HCT116 (cell line): ENCODE data around the gene FAM168B.
"Not testable (repeated sequence)": the region's sequence is repeated elsewhere in the genome, so short reads cannot be mapped to it uniquely, and the experiment has no call there.

Experiments
- ATF3 ChIP-seq: IDR thresholded peaks from 2 replicates; pipeline ENCODE4 v1.6.1; 2012
- CTCF ChIP-seq, 3 experiments: fragments of 200-600 bp in 1 of 3; sonication (generic) in 1 of 3; IDR thresholded peaks in 2 of 3; conservative IDR thresholded peaks in 1 of 3; 2 replicates each; pipeline ENCODE4 v1.5.1; 2012 to 2017; ENCODE audit warnings: low read depth in 2 of 3, low read length in 2 of 3, antibody characterized with exemption in 1 of 3, borderline replicate concordance in 1 of 3, control low read depth in 1 of 3, mild to moderate bottlenecking in 1 of 3, mixed read lengths in 1 of 3, mixed run types in 1 of 3, moderate library complexity in 1 of 3; ENCODE audit not compliant: insufficient read depth in 1 of 3
- EZH2 ChIP-seq: fragments of 200-600 bp; sonication (generic); IDR thresholded peaks from 2 replicates; pipeline ENCODE4 v1.6.1; 2017; ENCODE audit warnings: antibody characterized with exemption, mixed run types
- EZH2phosphoT487 ChIP-seq: fragments of 200-600 bp; IDR thresholded peaks from 2 replicates; pipeline ENCODE4 v1.6.1; 2018; ENCODE audit warnings: antibody characterized with exemption, borderline replicate concordance
- POLR2A ChIP-seq: IDR thresholded peaks from 2 replicates; pipeline ENCODE4 v1.7.0; 2011; ENCODE audit warnings: borderline replicate concordance; ENCODE audit not compliant: insufficient read depth, insufficient read length; ENCODE audit errors: extremely low read depth
- POLR2AphosphoS5 ChIP-seq: IDR thresholded peaks from 2 replicates; pipeline ENCODE4 v1.6.1; 2011; ENCODE audit warnings: mild to moderate bottlenecking, low read depth, low read length, moderate library complexity
- RAD21 ChIP-seq: IDR thresholded peaks from 2 replicates; pipeline ENCODE4 v1.6.1; 2012; ENCODE audit warnings: low read depth, mild to moderate bottlenecking
- SIN3A ChIP-seq: IDR thresholded peaks from 2 replicates; pipeline ENCODE4 v1.6.1; 2012; ENCODE audit warnings: low read depth
- SP1 ChIP-seq: IDR thresholded peaks from 2 replicates; pipeline ENCODE4 v1.6.1; 2012; ENCODE audit warnings: low read depth
- YY1 ChIP-seq: IDR thresholded peaks from 2 replicates; pipeline ENCODE4 v1.6.1; 2011; ENCODE audit warnings: low read length, low read depth, moderate library complexity, mild to moderate bottlenecking; ENCODE audit not compliant: insufficient replicate concordance; ENCODE audit errors: extremely low read depth

GRCh38 chr2:131079931-131080330 is 13.3 kb downstream of the FAM168B start:
- not testable (repeated sequence) for TF ChIP-seq POLR2AphosphoS5; CTCF (IDR thresholded peaks at IDR 0.05 in 2 of 3, conservative IDR thresholded peaks at IDR 0.05 in 1 of 3; ENCODE audit: borderline replicate concordance in 1 of 3, insufficient read depth in 1 of 3, low read depth in 2 of 3, low read length in 2 of 3); SIN3A; POLR2A; EZH2; EZH2phosphoT487; ATF3; RAD21; SP1; YY1
